GM18511 (cell line): ENCODE results near the gene KRABD2.
"Not testable (repeated sequence)": the region's sequence is repeated elsewhere in the genome, so short reads cannot be mapped to it uniquely, and the experiment has no call there.

Experiments
- ATAC-seq: cut with Tn5 transposase; IDR thresholded peaks from one replicate; pipeline ENCODE4 v1.9.1; 2021; ENCODE audit warnings: mild to moderate bottlenecking, moderate library complexity; ENCODE audit not compliant: unreplicated experiment

Gene KRABD2

DNA sequence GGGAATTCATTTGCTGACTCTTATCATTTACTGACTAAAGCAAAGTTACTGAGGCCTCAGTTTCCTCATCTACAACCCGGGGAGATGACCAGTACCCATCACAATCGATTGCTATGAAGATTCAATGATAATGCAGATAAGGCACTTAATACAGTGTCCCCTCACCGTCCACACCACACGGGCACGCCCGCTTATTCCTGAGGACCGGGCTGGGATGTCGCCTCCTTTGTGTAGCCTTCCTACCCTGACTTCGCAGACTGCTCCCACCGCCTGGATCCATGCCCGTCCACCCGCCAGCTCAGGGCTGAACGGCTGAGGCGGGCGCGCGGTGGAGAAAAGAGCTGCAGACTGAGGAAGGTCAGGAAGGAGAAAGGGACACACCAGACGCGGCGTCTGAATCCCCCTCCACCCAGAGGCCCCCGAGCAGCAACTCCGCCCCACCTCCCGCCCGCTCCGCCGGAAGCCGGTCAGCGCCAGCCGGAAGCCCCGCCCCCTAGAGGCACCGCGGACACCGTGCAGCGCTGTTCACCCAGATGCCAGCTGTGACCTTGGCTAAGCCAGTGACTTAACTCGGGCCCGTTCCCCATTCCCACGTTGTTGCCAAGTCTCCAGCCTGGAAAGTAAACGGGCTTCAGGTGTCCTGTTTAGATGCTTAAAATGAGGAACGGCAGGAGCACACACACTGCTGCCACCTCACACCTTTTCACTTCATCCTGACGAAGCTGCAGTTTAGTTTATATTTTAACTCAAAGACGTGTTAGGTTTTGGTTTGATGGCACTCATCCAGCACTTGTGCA is at the start of gene KRABD2:
TSS of gene KRABD2 (minus strand) at position 434 of the 797 bp plus-strand sequence.
- peak; percentile 86 for ATAC-seq

DNA sequence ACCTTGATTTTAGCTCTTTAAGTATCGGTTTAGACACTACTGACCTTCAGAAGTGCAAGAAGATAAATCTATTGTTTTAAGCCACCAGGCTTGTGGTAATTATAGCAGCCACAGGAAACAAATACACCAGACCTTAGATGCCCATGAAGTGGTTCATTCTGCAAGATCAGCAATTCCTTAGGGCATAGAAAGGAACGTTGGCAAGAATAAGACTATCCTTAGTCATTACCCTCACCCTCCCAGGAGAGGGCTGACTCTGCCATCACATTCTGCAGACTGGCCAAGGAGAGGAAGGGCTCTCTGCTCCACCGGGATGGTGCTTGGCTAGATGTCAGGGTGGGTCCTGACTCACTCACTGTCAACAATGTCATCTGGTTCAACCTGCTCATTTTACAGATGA is 45.1 kb upstream of the KRABD2 start:
- no peak for ATAC-seq

DNA sequence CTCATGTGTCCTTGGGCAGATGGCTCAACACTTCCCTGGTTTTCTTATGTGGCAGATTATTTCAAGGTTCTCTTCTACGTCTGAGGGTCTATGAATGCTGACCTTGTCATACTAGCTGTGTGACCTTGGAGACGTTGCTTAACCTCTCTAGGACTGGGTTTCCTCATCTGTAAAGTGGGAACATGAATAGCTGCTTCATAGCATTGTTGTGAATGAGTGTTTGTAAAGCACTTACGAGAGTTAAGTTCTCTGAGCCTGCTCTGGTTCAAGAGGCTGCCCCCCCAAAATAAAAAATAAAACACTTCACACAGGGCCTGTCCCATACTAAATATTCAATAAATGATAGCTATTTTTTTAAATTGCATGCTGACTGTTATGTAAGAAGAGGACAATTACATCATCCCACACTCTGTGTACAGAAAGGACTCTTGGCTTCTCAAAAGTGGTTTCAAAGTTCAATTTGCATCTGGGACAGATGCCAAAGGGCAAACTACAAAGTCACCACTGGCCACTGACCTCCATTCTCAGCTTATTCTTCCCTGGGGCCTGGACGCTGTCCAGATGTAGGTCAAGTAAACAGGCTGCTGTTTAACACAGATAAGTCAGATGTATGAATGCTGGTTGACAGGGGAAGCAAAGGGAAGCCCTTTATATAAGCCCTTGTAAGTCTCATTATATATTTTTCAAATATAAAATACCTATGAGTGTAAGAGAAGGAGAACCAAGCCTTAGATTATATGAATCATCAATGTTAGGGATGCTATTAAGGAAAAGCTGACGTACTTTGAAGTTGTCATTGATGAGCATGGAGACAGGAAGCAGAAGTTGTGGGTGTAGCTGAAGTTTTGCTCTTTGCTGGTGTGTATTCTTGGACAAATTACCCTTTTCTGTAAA is 43.8 kb upstream of the KRABD2 start:
- ATAC-seq: no peak

DNA sequence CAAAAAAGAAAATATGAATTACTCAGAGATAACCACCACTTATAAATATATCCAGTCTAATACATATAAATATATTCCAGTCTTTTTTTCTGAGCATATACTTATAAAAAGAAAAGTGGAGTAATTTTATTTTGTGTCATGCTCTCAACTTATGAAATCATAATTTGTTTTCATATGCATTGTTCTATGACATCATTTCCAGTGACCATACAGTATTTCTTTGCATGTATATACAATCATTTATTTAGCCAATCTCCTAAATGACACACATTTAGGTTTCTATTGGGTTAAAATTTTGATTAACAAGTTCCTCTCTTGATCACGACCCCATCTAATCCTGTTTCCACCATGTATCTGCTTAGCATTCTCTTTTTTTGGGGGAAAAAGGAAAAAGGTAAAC is 42.8 kb upstream of the KRABD2 start:
- no peak for ATAC-seq

DNA sequence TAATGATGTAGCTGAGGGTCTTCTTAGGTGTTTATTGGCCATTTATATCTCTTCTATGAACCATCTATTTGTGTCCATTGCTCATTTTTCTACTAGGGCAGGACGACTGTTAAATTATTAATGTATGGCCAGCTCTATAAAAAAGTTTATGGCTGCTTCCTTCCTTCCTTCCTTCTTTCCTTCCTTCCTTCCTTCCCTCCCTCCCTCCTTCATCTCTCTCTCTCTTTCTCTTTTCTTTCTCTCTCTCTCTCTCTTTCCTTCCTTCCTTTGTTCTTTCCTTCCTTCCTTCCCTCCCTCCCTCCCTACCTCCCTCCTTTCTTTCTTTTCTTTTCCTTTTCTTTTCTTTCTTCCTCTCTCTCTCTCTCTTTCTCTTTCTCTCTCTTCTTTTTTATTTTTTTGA is 42.0 kb upstream of the KRABD2 start:
- no peak for ATAC-seq

DNA sequence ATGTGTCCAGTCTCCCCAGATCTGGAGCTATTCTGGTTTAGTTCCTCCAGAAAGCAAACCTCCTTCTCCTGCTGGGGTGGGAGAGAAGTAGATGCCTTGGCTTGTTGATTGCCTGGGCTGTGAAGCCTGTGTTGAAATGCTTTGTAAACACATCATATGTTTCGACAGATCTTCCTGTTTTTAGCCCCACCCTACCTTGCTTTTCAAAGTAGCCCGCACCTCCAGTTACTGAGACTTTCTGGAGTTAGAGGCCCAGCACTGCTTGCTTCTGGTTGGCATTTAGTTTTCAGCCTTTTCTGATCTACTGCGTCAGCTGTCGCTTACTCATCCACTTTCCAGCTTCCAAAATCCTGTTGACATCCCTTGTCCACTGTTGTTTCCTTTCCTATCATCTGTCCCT is 41.3 kb upstream of the KRABD2 start:
- no peak for ATAC-seq

DNA sequence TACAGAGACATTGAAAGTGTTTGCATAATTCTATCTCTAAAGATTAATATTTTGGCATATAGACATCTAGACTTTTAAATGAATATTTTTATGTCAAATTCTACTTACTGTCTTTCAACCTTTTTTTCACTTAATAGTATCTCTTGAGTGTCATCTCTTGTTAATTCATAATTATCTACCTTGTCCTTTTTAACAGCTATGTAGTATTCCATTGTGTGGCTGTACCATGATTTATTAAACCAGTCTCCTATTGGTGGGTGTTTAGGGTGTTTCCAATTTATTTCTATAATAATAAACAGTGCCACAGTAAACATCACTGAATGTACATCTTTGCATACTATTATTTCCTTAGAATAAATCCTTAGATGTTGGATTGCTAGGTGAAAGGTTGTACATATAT is 37.4 kb upstream of the KRABD2 start:
- no peak for ATAC-seq

DNA sequence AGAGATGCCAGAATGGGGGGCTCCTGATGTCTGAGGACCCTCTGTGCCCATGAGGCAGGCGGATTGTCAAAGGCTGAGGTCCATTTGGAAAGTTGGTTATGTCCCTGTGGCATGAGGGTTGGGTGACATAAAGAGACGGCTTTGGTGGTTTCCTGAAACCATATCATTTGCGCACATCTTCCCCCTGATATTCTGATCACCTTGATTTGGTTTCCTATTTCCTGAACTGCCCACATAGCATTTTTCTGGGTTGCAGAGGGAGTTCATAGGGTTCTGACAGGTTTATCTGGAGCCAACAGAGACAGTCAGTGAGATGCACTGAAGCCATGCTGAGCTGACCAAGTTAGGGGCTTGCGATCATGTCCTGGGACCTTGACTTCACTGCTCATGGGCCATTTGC is 36.8 kb upstream of the KRABD2 start:
- no peak for ATAC-seq

DNA sequence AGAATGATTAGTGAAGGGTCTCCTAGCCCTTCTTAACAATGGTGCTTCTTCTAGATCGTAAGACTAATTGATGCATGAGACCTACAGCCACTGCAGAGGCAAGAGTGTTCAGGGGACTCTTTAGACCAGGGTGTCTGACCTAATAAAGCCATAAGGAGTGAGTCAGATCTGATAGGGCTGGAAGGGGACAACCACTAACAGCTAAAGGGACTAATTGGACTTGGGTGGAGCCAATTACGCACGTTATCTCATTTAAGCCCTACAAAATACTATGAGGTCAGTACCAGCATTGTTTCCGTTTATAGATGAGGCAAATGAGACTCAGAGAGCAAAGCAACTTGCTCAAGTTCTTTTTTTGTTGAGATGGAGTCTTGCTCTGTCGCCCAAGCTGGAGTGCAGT is 35.6 kb upstream of the KRABD2 start:
- ATAC-seq: no peak

DNA sequence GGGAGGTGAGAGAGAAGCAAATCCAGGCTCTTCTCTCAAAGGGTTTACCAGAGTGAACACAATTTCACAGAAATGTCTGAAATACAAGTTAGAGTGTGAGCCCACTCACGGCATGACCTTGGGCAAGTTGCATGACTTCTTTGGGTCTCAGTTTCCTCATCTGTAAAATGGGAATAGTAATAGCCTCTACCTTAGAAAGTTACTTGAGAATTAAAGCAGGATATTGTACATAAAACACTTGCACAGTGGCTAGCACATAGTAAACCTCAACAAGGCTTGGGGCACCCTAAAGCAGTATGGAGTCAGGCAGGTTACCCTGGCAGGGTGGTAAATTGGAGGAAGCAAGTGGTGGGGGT is 34.4 kb upstream of the KRABD2 start:
- no peak for ATAC-seq

DNA sequence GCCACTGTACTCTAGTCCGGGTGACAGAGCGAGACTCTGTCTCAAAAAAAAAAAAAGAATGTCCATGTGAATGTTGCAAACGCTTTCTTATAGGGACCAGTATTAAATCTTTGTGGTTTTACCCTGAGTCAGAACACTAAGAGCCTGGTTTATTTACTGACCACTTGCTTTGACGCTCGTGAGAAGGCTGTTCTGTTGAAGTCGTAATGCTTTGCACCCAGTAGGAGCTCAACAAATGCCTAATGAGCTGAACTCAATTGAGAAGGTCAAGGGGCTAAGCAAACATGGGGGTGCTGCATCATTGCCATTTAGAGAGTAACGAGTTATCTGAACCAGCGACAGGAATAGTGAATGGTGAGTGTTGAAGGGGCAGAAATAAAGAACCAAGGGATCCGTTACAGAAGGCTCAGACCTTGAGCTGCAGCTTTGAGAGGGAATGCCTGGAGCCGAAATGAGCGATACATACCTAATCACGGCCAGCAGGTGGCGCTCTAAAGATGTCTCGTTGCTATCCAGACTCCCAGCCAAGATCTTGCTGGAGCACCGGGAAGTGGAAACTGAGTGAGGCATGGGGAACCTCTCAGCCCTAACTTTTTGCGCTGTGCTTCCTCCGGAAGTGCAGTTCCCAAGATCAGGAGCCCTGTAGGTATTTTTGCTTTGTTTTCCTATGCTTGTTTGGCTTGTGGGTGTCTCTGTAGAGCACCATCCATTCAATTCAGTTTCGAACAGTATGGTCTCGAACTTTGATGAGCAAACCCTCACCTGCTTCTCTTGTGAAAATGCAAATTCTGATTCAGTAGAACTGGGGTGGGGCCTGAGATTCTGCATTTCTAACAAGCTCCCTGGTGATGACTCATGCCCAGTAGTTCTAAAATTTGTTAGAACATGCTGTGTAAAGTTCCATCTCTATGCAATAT is 33.7 kb upstream of the KRABD2 start:
- no peak for ATAC-seq

DNA sequence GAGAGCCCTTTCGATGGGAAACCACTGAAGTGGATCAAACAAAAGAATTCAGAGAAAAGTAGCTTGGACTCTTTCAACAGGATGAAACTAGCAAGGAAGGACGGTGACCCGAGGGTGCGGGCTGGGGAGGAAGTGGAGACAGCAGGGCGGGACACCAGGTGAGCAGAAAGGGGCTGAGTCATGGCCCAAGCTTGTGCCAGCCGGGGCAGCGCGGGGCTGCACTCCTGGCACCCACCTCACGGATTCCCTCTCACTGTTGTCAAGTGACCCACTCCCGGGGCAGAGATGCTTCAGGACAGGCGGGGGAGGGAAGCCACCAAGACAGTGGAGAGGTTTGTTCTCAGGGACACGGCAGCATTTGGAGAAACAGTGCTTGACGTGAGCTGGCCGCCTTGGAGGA is 31.9 kb upstream of the KRABD2 start:
- ATAC-seq: no peak

DNA sequence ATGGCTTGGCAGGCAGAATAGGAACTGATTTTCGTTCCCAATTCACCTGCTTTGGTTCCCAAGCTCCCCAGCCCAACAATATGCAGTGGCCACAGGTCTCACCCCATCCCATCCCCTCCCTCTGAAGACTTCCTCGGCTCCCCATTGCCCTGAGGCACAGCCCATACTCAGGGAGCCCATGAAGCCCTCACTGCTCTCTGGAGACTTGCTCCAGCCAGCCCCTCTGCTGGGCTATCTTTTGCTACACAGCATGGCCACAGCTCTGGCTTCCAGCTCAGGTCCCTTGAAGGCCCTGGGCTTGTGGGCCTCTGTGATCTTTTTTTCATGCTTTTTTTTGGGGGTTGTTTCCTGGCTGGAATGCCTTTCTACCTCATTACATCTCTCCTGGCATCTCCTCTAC is 29.7 kb upstream of the KRABD2 start:
- no peak for ATAC-seq

DNA sequence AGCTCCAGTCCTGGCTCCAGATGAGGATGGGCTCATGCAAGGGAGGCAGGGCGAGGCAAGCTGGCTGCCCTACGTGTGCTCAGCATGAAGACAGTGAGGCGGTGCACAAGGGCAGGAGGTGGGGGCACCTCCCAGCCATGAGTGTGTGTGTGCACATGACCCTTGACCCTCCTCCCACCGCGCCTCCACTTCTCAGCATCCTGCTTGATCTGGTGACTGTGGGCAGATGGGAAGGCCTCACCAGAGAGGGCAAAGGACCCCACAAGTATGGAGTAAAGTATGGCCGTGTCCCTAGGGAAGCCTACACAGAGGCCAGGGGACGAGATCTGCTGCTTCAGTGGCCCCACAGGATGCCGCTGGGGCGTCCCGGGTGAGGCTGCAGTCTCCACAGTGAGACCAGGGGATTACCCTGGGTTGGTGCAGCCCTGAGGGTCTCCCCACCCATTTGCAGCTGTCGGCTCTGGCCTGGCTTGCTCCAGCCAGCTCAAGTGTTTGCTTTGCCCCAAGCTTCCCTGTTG is 29.1 kb upstream of the KRABD2 start:
- ATAC-seq: no peak

DNA sequence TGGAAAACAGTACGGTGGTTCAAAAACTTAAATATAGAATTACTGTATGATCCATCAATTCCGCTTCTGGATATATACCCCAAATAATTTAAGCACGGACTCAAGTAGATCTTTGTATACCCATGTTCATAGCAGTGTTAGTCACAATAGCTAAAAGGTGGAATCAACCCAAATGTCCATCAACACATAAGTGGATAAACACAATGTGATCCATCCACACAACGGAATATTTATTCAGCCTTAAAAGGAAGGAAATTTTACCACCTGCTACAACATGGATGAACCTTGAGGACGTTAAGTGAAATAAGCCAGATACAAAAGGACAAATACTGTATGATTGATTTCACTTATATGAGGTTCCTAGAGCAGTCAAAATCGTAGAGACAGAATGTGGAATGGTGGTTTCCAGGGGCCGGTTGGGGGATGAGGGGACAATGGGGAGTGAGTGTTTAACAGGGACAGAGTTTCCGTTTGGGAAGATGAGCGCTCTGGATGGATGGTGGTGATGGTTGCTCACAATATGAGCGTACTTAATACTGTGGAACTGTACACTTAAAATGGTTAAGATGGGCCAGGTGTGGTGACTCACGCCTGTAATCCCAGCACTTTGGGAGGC is 26.5 kb upstream of the KRABD2 start:
- no peak for ATAC-seq

DNA sequence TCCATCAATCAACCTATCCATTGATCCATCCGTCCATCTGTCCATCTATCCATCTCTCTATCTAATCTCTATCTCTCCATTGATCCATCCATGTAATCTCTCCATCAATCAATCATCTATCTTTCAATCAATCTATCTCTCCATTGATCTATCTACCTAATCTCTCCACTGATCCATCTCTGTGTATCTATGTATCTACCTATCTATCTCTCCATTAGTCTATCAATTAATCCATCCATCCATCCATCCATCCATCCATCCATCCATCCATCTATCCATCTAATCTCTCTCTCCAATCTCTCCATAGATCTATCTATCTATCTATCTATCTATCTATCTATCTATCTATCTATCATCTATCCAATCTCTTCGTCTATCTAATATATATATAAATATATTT is 24.6 kb upstream of the KRABD2 start:
- ATAC-seq: no peak

DNA sequence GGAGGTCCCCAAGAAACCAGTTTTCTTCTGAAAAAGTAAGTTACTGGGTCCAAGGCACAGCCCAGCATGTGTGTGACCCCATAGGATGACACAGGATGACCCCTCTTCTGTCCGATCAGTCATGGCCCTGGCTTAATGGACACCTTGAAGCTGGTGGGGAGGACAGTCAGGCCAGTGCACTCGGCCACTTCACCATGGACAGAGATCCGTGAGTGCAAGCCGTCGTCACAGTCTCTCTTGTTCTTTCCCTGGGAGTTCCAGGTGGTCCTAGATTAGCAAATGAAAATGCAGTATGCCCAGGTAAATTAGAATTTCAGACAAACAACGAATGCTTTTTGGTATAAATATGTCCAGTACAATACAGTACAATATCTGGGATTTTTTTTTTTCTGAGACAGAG is 22.5 kb upstream of the KRABD2 start:
- ATAC-seq: no peak

DNA sequence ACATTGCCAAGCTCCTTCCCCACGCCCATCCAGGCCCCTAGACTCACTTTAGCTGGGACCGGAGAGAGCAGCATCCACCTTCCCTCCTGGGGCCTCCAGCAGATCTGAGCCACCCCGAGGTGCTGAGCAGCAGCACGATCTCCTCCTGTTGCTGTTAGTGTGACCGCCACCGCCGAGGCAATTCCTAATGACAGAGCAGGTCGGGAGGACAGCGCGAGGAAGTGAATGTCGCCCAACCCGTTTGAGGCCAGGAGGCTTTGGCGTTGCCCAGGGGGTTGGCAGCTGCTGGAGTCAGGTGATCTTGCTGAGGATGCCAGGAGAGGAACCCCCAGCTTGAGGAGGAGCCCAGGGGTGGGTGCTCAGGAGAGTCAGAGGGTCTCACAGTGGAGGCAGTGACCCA is 21.1 kb upstream of the KRABD2 start, which contains the start of gene RNF222:
TSS of gene RNF222 (minus strand) at position 192 of the 400 bp plus-strand sequence. CDS start 4,366 bp downstream, outside the sequence.
- ATAC-seq: no peak

DNA sequence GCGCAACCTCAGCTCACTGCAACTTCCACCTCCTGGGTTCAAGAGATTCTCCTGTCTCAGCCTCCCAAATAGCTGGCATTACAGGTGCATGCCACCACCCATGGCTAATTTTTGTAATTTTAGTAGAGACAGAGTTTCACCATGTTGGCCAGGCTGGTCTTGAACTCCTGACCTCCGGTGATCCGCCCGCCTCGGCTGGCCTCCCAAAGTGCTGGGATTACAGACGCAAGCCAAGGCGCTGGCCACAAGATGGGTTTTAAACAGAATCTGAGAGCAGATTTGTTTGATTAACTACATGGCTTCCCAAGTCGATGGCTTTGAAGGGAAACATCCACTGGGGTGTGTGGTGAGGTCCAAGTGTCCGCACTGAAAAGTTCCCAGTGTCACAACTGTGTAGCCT is 18.0 kb upstream of the KRABD2 start:
- ATAC-seq: not testable (repeated sequence)

DNA sequence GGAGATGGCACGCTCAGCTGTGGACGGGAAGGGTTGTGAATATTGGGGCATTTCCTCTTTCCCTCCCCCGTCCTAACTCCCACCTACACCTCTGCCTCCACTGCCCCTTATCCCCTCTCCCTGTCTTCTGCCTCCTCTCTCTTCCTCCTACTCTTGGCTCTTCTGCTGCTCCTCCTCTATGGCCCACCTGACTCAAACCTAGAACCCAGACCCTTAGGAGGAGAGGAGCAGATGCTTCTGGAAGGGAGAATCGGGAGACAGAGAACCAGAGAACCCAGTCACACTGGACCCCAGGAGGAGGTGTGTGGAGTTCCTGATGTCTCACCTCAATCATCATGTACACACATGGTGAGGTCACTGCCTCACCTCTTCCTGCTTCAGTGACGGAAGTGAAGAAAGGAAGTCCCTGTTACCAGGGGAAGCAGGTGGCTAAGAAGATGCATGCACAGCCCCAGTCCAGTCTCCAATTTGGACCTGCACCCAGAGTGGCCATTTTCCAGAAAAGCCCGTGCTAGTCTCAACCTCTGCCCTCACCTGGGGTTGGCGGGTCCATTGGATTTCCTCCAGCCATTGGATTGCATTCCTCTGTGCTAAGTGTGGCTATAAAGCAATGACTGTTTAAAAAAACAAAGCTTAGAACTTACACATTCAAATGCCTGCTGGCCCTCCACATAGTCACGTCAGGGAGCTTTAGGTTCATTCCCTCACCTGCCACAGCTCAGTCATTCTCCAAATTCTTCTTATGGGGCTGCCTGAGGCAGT is 17.1 kb upstream of the KRABD2 start:
- no peak for ATAC-seq
